22Rv1 (cell line): ENCODE measurements around the gene STAT6.
A peak's percentile ranks its signal among the peaks of the same experiment; 100 is the strongest.

Experiments used
- H3K27ac ChIP-seq: fragments of 450-650 bp; 2 replicates; pipeline ENCODE4 v1.5.1; 2017
- CTCF ChIP-seq: fragments of 450-650 bp; IDR thresholded peaks from 2 replicates; pipeline ENCODE4 v1.5.1; 2017; ENCODE audit warnings: mild to moderate bottlenecking
- ZFX ChIP-seq: fragments of 450-650 bp; IDR thresholded peaks from 2 replicates; pipeline ENCODE4 v1.6.1; 2017; ENCODE audit warnings: antibody characterized with exemption, borderline replicate concordance

STAT6 gene

GRCh38 chr12:57110104-57111030 lies 795 bp downstream of the STAT6 start:
- peak overlapping the region; percentile 99 for H3K27ac ChIP-seq

GRCh38 chr12:57109207-57110103 lies 1.7 kb downstream of the STAT6 start:
- peak overlapping the region; percentile 99 for H3K27ac ChIP-seq
- TF ChIP-seq ZFX (no peak), CTCF (no peak)

More at GRCh38 chr12:57110104-57111030, 795 bp downstream of the STAT6 start:
- no peak for TF ChIP-seq ZFX
- no peak for TF ChIP-seq CTCF

- TF ChIP-seq CTCF (no peak), ZFX (no peak)
- H3K27ac ChIP-seq: no peak overlapping the region
Measured at GRCh38 chr12:57107456-57108155, 3.6 kb downstream of the STAT6 start.

GRCh38 chr12:57106021-57106708 lies 5.0 kb downstream of the STAT6 start:
- TF ChIP-seq ZFX: no peak
- TF ChIP-seq CTCF: no peak
- H3K27ac ChIP-seq: no peak overlapping the region

GRCh38 chr12:57105011-57105753 lies 6.0 kb downstream of the STAT6 start:
- no peak for TF ChIP-seq CTCF
- TF ChIP-seq ZFX: no peak
- H3K27ac ChIP-seq: no peak overlapping the region

GRCh38 chr12:57104292-57104910 lies 6.8 kb downstream of the STAT6 start:
- H3K27ac ChIP-seq: no peak overlapping the region
- TF ChIP-seq CTCF (no peak), ZFX (no peak)
